Lung microvascular endothelial cell (primary cell): ENCODE results near the gene INPP4B. TPM values are rescaled to one million over a fixed set of nuclear protein-coding genes. Genes with fewer than 3 reads are reported as not detected.

Experiments
- DNase-seq, 2 donors: peaks; one replicate each; pipeline versions ENCODE4 v3.0.0 to v3.0.0-alpha.2; 2010; ENCODE audit warnings: low read depth in 2 of 2
- total RNA-seq: library from RNA; depleted of rRNA; stranded (reverse); fragments of >200 nt; gene quantifications from 2 replicates; pipeline ENCODE4 v1.2.1, GENCODE V29; 2014

The INPP4B gene
- total RNA-seq, 1 donor from 2014 or later = 33.5 TPM

DNA sequence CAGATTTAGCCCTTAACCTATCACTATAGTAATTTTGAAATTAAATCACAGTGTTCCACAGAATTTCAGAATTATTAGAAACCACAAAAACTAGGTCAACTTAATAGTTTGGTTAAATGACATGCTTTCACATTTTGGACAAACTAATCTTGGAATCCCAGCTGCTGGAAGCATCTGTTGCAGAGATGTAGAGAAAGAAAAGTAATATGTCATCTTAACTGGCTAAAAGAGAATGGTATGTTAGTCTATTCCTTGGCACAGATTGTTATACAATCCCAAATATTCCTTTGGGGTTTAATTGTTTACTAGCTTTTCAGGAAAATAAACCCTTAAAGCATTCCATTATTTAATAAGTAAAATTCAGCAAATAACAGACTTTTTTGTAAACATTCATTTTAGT, 689.8 kb downstream of the INPP4B start:
- no peak for DNase-seq

DNA sequence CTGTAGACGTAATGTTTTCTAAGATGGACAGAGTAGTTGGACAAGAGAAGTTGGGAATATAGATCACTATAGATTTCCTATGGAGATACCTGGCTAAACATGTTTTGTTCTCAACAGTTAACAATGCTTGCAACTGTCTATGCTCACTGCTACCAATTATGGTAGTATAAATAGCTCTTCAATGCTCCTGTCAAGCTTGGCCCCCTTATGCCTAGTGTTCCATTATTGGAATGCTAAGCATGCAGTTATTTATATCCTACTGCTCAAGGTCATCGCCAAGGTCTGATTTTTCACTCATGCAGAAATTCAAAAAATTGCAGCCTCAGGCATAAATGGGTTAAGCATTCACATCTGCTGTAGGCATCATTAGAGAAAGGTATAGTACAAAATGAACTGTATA, 690.8 kb downstream of the INPP4B start:
- DNase-seq = no peak

- no peak for DNase-seq
Observed at GRCh38 chr4:142150483-142150882, 695.6 kb downstream of the INPP4B start.

GRCh38 chr4:142144813-142145212, 701.3 kb downstream of the INPP4B start:
- DNase-seq = no peak

- no peak for DNase-seq
Observed at GRCh38 chr4:142142366-142143054, 703.6 kb downstream of the INPP4B start.

DNA sequence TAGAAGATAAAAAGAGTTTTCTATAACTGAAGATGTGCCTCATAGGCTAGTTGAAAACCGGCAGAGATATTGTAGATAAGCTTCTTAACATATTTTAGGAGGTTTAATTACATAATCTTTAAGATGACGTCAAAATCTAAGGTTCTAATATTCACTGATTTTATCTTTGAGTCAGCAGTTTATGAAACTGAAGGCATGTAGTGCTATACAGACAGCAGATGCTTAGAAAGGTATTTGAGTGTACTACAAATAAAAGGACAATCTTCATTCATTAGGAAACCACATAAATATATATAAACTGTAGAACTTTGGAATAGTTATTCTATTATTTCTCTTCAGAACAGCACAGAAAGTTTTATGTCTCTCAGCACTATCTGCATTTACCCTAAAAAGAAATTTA, 704.9 kb downstream of the INPP4B start:
- no peak for DNase-seq

GRCh38 chr4:142130666-142131065, 715.4 kb downstream of the INPP4B start:
- no peak for DNase-seq

DNA sequence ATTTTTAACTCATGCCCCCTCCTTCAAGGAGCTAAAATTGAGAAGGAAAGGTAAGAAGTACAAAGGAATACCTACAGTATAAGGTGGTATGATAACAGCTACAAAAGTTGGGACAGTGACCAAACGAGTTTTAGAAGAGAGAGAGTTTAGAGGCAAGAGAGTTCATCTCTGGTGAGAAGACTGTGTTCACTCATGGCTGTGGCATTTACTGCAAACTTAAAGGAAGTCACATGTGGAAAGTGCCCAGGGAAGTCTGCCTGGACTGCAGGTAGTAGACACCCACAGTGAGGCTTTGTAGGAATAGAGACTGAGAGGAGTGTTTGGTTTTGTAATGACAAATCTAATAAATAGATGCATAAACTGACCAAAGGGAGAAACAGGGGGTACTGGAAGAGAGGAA, 716.2 kb downstream of the INPP4B start:
- no peak for DNase-seq

GRCh38 chr4:142129473-142129872, 716.6 kb downstream of the INPP4B start:
- peak; percentile 51 to 69 for DNase-seq

DNA sequence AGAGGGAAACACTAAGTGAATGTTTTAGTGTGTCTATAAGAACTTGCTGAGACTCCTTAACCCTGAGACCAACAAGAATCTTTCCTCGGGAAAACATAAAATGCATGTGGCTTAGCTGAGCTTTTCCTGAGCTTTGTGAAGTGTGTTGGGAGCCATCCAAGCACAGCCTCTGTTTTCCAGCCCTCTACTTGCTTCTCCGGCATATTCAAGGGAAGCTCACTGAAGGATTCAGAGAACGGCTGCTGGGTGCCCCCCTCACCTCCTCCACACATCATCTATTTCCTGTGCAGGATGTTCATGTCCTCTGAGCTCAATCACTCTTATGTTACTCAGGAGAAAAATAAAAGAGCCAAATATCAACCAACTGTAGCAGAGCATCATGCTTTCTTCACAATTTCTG, 717.6 kb downstream of the INPP4B start:
- DNase-seq = peak; percentile 69 to 92

DNA sequence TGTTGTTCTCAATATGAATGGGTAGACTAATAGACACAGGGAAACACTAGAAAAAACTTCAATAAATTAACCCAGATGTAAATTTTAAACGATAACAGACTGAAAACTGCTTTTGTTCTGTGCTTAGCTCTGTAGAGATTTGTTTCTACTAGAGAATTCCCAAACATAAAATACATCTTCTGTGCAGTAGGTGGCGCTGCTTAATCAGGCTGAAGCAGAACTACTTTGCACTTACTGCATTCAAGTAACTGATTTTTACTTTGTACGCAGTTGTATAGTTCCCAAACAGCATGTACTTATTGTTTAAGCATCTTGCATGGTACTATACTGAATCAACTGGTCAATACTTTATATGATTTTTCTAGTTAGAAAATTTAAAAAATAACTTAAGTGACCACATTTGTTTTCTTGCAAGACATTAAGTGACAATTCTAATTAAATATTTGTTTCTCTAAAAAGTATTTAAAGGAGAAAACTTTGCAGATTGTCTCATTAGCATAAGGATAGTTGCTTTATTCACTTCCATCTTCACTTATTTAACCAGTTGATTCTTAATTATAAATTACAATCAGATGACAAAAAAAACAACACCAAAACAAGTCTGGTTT, 719.1 kb downstream of the INPP4B start:
- peak; percentile 85 to 92 for DNase-seq

- DNase-seq = no peak
Observed at GRCh38 chr4:142124874-142125273, 721.2 kb downstream of the INPP4B start.

DNA sequence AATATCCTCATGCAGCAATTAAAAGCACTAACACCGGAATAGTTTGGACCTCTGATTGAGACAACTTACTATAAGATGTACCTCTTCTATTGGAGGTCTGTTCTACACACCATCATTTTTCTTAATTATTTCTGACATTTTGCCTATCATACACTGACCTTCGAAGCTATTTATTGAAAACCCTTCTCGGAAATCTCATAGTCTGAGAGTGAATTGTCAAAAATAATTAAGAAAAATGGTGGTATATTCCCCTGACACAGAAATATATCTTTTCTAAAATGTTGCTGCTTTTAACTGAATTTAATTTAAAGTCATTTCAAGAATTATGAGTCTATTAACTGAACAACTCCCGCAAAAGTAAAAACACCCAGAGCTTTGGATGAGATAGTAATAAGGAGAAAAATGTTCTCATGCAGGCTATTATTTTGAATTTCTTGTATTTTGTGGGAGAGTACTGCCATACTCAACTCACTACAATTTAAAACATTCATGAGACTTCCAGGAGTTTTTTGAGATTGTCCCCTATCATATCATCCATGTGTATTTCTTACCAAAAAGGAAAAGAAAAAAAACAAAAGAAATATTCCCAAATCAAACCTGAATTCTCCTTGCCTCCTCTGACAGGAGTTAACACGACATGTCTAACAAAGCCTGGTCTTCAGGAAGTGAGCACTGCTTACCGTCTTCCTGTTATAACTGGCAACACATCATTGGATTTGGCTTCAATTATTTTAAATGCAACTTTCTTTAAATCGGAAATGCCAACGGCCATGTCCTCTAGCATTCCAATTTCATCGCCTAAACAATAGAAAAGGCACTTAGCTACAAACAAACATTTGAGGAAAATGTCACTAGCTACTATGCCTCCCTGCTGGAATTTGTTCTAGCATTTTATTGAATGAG, 724.4 kb downstream of the INPP4B start:
- peak; percentile 95 to 97 for DNase-seq

DNA sequence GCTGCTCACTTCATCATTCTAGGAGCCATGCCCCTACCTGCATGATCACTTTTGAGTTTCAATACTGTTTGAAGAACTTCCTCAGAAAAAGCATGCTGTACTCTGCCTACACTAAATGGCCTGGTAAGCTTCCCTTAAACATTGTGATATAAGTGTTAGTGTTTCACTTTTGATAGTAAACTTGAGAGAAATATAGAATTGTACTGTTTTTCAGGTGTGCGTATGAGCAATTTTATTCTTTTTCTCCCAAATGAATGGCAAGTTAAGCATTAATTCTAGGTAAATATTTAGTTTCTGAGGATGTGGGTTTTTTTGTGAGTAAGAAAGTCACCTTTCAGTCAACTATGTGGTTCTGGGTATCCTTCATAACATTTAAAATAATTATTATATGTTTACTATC, 725.2 kb downstream of the INPP4B start:
- DNase-seq = no peak

DNA sequence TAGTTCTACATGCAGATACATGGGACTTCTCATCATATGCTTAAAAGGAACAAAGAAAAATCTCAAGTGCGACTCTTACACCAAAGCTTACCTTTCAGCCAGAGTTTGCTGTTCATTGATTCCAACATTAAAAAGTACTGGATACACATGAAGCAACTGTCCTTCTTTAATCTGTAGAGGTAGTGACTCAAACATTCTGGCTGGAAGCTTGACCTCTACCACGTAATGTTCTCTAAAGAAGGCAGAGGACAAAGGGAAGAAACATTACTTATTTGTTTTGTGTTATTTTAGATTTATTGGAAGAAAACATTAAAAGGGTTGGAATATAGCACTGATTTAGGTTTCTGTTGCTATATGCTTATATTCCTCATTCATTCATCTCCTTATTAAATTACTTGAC, 733.6 kb downstream of the INPP4B start:
- DNase-seq = peak in 1 of 2 donors; percentile 61

GRCh38 chr4:142110136-142110535, 736.0 kb downstream of the INPP4B start:
- DNase-seq = peak; percentile 64 to 86

DNA sequence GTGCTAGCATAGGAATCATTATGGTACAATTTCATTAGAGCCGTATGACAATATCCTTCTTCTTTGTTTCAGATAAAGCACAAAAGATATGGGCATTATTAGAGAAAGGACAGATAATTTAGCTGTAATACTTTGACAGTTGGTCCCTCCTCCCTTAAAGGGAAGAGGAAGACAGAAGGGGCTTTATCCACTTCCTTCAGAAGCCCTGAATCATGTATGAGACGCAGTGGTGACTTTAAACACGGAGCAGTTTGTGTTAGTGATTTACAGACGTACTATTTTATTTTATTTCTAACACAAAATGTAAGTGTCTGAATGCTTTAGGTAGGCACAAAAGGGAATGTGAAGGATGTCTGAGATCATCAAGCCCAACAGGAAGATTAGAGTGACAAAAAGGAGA, 742.1 kb downstream of the INPP4B start:
- no peak for DNase-seq

GRCh38 chr4:142101401-142101800, 744.7 kb downstream of the INPP4B start:
- DNase-seq = no peak

GRCh38 chr4:142100941-142101340, 745.2 kb downstream of the INPP4B start:
- no peak for DNase-seq

- DNase-seq = peak in 1 of 2 donors; percentile 28
Observed at GRCh38 chr4:142098900-142099545, 747.1 kb downstream of the INPP4B start.

DNA sequence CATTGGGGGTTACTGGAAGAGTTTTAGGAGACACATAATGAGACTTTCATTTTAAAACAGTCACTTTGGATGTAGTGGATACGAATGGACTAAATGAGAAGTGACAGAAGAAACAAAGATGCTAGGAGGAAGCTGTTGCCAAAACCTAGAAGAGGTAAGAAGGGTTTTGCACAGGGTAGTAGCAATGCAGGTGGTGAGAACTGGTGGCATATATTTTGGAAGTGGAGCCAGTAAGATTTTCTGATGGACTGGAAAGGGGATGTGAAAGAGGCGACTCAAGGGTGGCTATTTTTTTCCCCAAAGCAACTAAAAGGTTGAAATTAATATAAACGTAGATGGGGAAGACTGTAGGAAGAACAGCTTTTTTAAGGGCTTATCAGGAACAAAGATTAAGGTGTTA, 747.7 kb downstream of the INPP4B start:
- DNase-seq = no peak

GRCh38 chr4:142097015-142097414, 749.1 kb downstream of the INPP4B start:
- DNase-seq = no peak
